Stimulated activated naive B cell treated with anti-CD40 and anti-IgM and Interleukin-4, amounts not matched to agents 10 μg/mL and 1 μg/mL and 100 μg/mL, for 72 hours (primary cell): ENCODE results near the gene CAPZB.

ENCODE experiments used
- ATAC-seq, 2 donors: fragments of 150-1000 bp; cut with Tn5 transposase; replicated peaks; 2 replicates each; pipeline ENCODE4 v1.10.0; 2021; ENCODE audit warnings: moderate library complexity in 1 of 2
- DNase-seq: peaks from one replicate; pipeline ENCODE4 v3.0.0; 2021
- H3K27ac Mint-ChIP-seq: one replicate; pipeline ENCODE4 v1.8.0; 2022; ENCODE audit warnings: mild to moderate bottlenecking, mixed read lengths
- H3K27me3 Mint-ChIP-seq, 2 donors: one replicate each; pipeline ENCODE4 v1.8.0; 2022; ENCODE audit warnings: mixed read lengths in 2 of 2
- H3K36me3 Mint-ChIP-seq, 2 donors: one replicate each; pipeline ENCODE4 v1.8.0; 2022; ENCODE audit warnings: mixed read lengths in 2 of 2, mild to moderate bottlenecking in 1 of 2
- H3K4me1 Mint-ChIP-seq, 2 donors: one replicate each; pipeline ENCODE4 v1.8.0; 2022; ENCODE audit warnings: mixed read lengths in 2 of 2, mild to moderate bottlenecking in 1 of 2
- H3K4me3 Mint-ChIP-seq, 2 donors: one replicate each; pipeline ENCODE4 v1.8.0; 2022; ENCODE audit warnings: mild to moderate bottlenecking in 2 of 2, mixed read lengths in 2 of 2, moderate library complexity in 1 of 2
- H3K9me3 Mint-ChIP-seq, 2 donors: one replicate each; pipeline ENCODE4 v1.8.0; 2022; ENCODE audit warnings: mixed read lengths in 2 of 2, mild to moderate bottlenecking in 1 of 2

CAPZB gene

DNA sequence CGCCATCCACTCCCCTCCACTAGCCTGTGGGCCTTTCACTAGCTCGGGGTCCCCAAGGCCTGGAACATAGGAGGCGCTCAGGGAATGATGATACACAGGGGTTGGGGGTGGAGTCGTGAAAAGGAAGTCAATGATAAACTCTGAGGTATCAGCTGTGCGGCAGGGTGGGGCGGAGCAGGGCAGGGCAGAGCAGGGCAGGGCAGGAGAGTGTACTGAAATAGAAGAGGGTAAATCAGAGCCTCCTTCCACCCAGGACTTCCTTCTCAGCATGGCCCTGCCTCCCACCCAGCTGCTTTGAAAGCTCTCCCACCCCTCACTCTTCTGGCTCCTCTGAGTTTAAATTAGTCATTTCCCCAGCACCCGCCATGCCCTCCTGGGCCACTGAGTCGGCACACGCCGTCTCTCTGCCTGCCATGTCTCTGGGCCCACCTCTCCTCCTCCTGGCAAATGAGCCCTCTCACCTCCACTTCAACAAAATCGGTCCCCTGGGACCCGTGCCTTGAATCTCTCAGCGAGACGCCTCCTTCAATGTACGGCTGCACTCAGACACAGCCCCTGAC, 16.9 kb downstream of the CAPZB start:
- peaks cover 18 to 43% of the 10 kb centered on the region in 2 donors for H3K36me3 Mint-ChIP-seq
- H3K4me3 Mint-ChIP-seq: peak overlapping the region; percentile 66 to 69
- H3K27me3 Mint-ChIP-seq: no peaks in the 10 kb centered on the region
- peak; percentile 59 to 63 for ATAC-seq
- H3K4me1 Mint-ChIP-seq: peaks cover 65 to 89% of the 10 kb centered on the region in 2 donors
- DNase-seq: peak; percentile 20
- peak overlapping the region; percentile 91 for H3K27ac Mint-ChIP-seq
- peaks cover 1 to 3% of the 10 kb centered on the region in 2 donors for H3K9me3 Mint-ChIP-seq

DNA sequence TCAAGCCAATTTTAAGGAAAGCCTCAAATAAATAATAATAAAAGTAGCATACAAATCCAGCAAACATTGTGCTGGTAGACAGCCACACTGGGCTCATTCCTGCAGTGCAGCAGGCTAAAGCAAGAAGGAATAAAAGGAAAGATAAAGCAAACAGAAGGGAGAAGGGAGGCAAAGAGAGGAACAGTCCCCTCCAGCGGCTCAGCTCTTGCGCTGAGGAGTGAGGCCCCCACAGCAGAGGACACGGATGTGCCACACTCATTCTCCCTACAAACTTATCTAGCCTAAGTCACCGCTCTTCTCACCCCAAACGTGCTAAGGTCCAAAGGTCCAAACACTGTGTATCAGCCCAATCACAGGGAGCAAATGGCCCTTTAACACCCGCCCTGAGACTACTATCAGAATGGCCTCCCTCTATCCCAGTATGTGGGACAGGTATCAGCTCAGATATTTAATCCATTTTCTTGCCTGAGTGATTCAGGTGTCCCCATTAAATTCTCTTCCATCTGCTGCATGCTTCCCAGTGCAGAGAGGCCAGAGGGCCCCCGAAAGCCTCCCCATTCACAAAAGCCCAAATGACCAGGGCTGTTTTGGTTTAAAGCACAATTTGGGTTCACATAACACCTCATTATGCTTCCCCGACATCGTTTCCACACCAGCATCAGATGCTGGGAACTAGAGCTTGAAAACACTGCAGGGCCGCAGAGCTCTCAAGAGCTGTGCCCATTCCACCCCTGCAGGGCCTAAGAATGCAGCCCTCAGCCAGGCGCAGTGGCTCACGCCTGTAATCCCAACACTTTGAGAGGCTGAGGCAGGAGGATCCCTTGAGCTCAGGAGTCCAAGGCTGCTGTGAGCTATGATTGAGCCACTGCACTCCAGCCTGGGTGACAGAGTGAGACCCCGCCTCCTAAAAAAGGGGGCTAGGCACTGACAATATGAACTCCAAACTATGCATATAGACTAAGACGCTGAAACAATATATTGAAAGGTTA, 17.8 kb downstream of the CAPZB start:
- Mint-ChIP-seq H3K36me3 (peaks cover 18 to 48% of the 10 kb centered on the region in 2 donors), H3K4me3 (no peak overlapping the region), H3K4me1 (peaks cover 73 to 99% of the 10 kb centered on the region in 2 donors), H3K9me3 (peaks cover 1 to 3% of the 10 kb centered on the region in 2 donors), H3K27me3 (no peaks in the 10 kb centered on the region), H3K27ac (peak overlapping the region; percentile 91)
- DNase-seq (no peak), ATAC-seq (no peak)

DNA sequence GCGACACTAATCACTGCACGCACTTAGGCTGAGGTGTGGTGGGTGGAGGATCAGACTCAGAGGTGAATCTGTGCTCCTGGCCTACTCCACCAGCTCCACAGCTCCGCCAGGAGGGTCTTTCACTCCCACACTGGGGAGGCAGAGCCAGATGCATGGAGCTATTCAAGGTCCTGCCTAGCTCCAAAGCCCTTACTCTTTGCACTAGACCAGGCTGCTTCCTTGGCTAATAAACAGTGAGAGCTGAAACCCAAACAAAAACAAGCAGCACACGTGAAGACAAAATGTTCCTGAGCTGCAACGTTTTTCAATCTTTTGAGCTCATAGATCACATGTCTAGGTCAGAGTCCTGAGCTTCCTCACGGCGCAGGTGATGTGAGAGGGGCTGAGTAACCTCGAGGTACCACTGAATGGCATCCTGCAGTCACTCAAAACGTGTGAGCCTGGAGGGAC, 19.2 kb downstream of the CAPZB start:
- H3K4me3 Mint-ChIP-seq: no peak overlapping the region
- no peaks in the 10 kb centered on the region for H3K27me3 Mint-ChIP-seq
- no peak for ATAC-seq

DNA sequence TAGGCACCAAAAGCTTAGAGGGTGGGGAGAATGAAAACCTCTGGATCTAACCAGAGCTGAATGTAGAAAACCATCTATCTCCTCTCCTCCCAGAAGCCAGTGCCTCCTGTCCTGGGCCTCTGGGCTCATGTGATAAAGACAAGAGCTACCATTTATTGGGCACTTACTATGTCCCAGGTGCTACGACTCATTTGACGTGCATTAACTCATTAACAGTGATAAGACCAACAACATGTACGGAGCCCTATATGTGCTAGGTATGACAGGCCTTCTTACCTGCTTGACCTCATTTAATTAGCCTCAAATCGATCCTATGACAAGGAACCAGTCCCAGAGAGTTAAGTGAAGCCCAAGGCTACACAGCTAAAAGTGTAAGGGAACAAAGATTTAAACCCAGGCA, 19.7 kb downstream of the CAPZB start:
- H3K9me3 Mint-ChIP-seq: peaks cover 1 to 3% of the 10 kb centered on the region in 2 donors
- H3K27me3 Mint-ChIP-seq: no peaks in the 10 kb centered on the region
- peaks cover 61 to 92% of the 10 kb centered on the region in 2 donors for H3K4me1 Mint-ChIP-seq
- H3K36me3 Mint-ChIP-seq: peaks cover 17 to 41% of the 10 kb centered on the region in 2 donors
- no peak overlapping the region for H3K4me3 Mint-ChIP-seq
- DNase-seq: no peak
- H3K27ac Mint-ChIP-seq: no peak overlapping the region
- no peak for ATAC-seq

More for the DNA sequence above, 19.2 kb downstream of the CAPZB start:
- no peak for DNase-seq
- Mint-ChIP-seq H3K36me3 (peaks cover 17 to 41% of the 10 kb centered on the region in 2 donors), H3K27ac (peak overlapping the region; percentile 56), H3K4me1 (peaks cover 64 to 94% of the 10 kb centered on the region in 2 donors), H3K9me3 (peaks cover 1 to 3% of the 10 kb centered on the region in 2 donors)

DNA sequence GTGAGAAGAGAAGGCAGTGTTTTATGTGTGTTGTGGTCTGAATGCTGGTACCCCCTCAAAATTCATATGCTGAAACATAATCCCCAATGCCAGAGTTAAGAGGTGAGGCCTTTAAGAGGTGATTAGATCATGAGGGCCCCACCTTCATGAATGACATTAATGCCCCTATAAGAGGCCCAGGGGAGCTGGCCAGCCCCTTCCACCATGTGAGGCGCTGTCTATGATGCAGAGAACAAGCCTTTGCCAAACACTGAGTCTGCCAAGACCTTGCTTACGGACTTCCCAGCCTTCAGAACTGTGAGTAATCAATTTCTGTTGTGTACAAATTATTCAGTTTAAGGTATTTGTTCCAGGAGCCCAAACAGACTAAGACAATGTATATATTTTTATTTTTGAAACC, 20.2 kb downstream of the CAPZB start:
- no peak overlapping the region for H3K4me3 Mint-ChIP-seq
- no peaks in the 10 kb centered on the region for H3K27me3 Mint-ChIP-seq
- peaks cover 17 to 37% of the 10 kb centered on the region in 2 donors for H3K36me3 Mint-ChIP-seq
- peaks cover 1 to 3% of the 10 kb centered on the region in 2 donors for H3K9me3 Mint-ChIP-seq
- peak overlapping the region; percentile 93 for H3K27ac Mint-ChIP-seq
- H3K4me1 Mint-ChIP-seq: peaks cover 57 to 89% of the 10 kb centered on the region in 2 donors
- DNase-seq (no peak), ATAC-seq (no peak)

DNA sequence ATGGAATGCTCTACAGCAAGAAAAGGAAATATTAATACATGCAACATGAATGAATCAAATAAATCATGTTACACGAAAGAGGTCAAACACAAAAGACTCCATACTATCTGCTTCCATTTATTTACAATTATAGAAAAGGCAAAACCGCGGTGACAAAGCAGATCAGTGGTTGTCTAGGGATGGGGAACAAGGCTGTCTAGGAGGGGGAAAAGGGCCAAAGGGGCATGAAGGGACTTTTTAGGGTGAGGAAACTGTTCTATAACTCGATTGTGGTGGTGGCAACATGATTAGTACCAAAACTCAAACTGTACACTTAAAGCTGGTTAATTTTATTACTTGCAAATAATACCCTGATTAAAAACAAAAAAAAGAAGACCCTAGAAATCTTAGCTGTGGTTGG, 20.6 kb downstream of the CAPZB start:
- Mint-ChIP-seq H3K4me3 (no peak overlapping the region), H3K9me3 (peaks cover 1 to 3% of the 10 kb centered on the region in 2 donors), H3K4me1 (peaks cover 57 to 89% of the 10 kb centered on the region in 2 donors), H3K27me3 (no peaks in the 10 kb centered on the region), H3K36me3 (peaks cover 14 to 36% of the 10 kb centered on the region in 2 donors), H3K27ac (peak overlapping the region; percentile 93)
- no peak for ATAC-seq
- no peak for DNase-seq

DNA sequence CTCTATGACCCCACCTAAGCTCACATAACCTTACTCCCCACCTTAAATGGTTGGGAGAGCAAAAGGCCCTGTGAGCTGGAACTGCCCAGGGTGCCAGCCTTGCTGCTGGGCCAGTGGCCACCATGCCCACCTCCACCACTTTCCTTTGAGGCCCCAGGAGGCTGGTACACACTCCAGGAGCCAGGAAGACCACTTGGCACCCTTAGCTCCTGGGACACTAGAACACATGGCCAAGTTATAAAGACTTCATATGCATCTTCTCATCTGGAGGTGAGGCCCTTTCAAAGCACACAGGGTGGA, 21.9 kb downstream of the CAPZB start:
- DNase-seq (no peak), ATAC-seq (no peak)
- peaks cover 1 to 3% of the 10 kb centered on the region in 2 donors for H3K9me3 Mint-ChIP-seq
- peak overlapping the region in 1 of 2 donors; percentile 61 for H3K4me3 Mint-ChIP-seq
- H3K27ac Mint-ChIP-seq: peak overlapping the region; percentile 86
- H3K27me3 Mint-ChIP-seq: no peaks in the 10 kb centered on the region
- H3K4me1 Mint-ChIP-seq: peaks cover 56 to 89% of the 10 kb centered on the region in 2 donors
- peaks cover 19 to 39% of the 10 kb centered on the region in 2 donors for H3K36me3 Mint-ChIP-seq

DNA sequence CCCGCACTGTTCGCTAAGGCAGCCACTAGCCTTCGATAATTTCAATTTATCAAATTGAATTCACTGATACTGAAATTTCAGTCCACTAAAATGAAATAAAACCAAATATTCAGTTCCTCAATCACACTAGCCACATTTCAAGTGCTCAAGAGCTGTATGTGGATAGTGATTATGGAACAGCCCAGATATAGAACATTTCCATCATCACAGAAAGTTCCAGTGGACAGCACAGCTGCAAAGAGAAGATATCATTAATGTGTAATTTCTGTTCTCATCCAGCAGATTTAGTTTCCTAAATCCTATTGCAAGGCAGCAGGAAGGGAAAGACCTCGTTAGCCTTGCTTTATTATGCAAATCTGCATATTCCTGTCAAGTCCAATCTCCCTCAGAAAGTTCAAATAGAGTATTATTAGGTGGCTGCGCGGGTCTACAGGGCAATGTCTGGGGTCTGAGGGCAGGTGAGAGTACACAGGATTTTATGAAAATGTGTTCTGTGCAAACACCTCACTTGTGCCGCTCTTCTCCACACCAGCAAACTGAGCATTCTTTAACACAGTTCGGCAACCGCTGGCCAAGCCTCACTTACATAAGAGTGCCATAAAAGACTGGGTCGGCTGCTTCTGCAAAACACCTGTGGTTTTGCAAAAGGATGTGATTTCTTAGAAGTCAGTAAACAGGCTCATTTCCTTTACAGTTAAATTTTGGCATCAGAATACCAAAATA, 22.4 kb downstream of the CAPZB start:
- Mint-ChIP-seq H3K27me3 (no peaks in the 10 kb centered on the region), H3K27ac (peak overlapping the region; percentile 86), H3K9me3 (peaks cover 1 to 3% of the 10 kb centered on the region in 2 donors), H3K36me3 (peaks cover 20 to 37% of the 10 kb centered on the region in 2 donors), H3K4me3 (peak overlapping the region; percentile 55 to 61), H3K4me1 (peaks cover 52 to 86% of the 10 kb centered on the region in 2 donors)
- DNase-seq (peak; percentile 26), ATAC-seq (peak; percentile 88 to 90)

DNA sequence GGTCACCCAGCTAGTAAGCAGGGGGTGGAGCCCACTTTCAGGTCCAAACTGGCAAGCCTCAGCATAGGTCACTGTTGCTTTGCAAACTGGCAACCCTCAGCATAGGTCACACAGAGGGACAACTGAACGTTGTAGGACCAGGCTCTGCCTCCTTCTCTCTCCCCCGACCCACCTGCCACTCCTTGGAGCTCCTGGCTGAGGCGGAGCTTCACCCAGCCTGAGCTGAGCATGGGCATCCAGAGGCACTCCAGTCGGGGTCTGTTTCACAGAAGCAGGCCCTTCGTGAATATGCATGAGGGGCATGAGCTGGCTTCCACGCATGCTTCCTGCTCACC, 24.2 kb downstream of the CAPZB start:
- Mint-ChIP-seq H3K27ac (no peak overlapping the region), H3K27me3 (no peaks in the 10 kb centered on the region)
- ATAC-seq: no peak

DNA sequence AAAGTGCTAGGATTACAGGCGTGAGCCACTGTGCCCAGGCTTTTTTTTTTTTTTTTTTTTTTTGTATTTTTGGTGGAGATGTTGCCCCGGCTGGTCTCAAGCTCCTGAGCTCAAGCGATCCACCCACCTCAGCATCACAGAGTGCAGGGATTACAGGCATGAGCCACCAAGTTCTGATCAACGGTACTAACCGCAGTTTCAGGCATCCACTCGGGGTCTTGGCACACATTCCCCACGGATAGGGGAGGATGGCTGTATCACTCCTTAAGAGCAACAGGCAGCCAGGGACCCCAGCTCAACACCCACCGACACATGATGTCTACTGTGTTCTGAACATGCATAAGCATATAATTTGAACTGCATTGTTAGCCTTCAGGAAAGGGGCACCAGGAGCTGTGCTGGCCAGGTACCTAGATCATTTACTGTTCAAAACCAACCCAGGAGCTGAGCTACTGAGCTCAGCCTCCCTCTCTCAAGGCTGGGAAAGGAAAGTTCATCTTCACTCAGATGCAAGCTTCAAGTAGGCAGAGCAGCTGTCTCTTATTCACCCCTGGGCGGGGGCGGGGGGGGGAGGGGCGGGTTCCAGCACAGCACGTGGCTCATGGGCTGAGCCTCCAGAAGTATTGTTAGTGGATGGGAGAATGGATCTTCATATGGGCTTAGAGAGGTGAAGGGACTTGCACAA, 24.7 kb downstream of the CAPZB start:
- peaks cover 51 to 87% of the 10 kb centered on the region in 2 donors for H3K4me1 Mint-ChIP-seq
- ATAC-seq (no peak), DNase-seq (no peak)
- peaks cover 25 to 52% of the 10 kb centered on the region in 2 donors for H3K36me3 Mint-ChIP-seq
- H3K4me3 Mint-ChIP-seq: no peak overlapping the region
- peaks cover 1 to 3% of the 10 kb centered on the region in 2 donors for H3K9me3 Mint-ChIP-seq
- no peaks in the 10 kb centered on the region for H3K27me3 Mint-ChIP-seq
- H3K27ac Mint-ChIP-seq: peak overlapping the region; percentile 5

More for the DNA sequence above, 24.2 kb downstream of the CAPZB start:
- DNase-seq: no peak
- H3K4me3 Mint-ChIP-seq: no peak overlapping the region
- H3K9me3 Mint-ChIP-seq: peaks cover 1 to 3% of the 10 kb centered on the region in 2 donors
- peaks cover 22 to 48% of the 10 kb centered on the region in 2 donors for H3K36me3 Mint-ChIP-seq
- peaks cover 51 to 87% of the 10 kb centered on the region in 2 donors for H3K4me1 Mint-ChIP-seq

DNA sequence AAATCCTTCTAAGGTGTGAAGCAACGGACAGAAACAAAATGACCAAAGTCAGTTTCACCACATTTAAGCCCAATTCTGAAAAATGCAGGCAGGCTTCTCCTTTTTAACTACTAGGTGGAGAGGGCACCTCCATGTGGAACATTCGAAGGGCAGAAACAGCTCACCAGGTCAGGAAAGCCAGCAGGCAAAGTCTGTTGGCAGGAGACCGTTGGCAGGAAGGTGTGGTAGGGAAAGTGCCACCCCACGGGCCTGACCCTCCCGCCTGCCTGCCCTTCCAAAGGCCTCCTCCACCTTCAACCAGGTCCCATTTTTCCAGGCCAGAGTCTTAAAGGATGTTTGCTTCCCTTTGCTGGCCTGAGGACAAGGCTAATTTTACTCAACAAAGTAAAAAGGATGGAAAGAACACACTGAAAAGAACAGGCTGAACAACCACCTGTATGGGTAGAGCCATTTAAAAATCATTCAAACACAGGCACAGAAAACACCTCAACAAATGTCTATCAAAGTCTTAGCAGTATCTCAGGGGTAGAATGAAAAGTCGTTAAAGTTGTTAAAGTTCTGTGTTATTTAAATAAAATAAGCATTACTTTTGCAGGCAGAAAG, 26.4 kb downstream of the CAPZB start:
- no peak for DNase-seq
- no peak for ATAC-seq
- no peaks in the 10 kb centered on the region for H3K27me3 Mint-ChIP-seq
- H3K9me3 Mint-ChIP-seq: peaks cover under 1 to 1% of the 10 kb centered on the region in 2 donors
- H3K4me1 Mint-ChIP-seq: peaks cover 56 to 87% of the 10 kb centered on the region in 2 donors
- H3K27ac Mint-ChIP-seq: peak overlapping the region; percentile 70
- peak overlapping the region in 1 of 2 donors; percentile 26 for H3K4me3 Mint-ChIP-seq
- peaks cover 21 to 44% of the 10 kb centered on the region in 2 donors for H3K36me3 Mint-ChIP-seq

DNA sequence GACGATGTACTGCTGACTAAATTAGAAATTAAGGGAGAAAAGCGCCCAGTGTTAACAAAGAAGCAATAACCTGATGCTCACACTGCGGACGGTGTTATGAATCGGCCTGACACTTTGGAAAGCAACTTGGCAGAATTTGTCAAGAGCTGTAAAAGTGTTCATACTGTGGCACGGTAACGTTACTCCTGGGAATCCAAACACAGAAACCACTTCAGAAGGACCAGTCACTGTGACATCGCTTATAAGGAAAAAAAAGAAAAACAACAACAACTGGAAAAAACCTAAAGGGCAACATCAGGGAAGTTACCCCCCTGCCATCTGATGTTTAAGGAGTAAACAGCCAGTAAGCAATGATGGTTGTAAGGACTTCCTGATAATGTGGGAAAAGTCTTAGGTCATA, 27.7 kb downstream of the CAPZB start:
- no peak for ATAC-seq
- Mint-ChIP-seq H3K4me1 (peaks cover 51 to 86% of the 10 kb centered on the region in 2 donors), H3K4me3 (no peak overlapping the region), H3K27ac (no peak overlapping the region), H3K27me3 (no peaks in the 10 kb centered on the region), H3K9me3 (no peaks in the 10 kb centered on the region), H3K36me3 (peaks cover 23 to 40% of the 10 kb centered on the region in 2 donors)
- no peak for DNase-seq

DNA sequence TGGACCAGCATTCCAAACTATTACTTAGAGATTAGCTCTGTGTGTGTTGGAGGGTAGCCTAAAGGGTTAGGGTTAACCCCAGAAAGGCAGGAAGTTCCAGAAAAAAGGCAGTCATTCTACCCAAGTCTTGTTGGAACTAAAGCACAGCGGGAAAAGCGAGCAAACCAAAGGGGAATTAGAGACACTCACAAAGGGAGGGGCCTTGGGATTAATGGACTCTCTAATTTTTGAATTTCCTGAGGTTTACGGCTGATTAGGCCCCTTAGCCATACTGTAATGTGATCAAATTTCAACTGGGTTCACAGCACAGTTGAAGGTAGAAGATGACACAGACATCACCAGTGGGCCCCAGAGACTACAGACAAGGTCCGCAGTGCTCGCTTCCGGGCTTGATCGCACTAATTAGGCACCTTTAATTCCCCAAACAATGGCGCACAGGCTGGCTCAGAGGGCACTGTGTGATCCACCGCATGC, 28.3 kb downstream of the CAPZB start:
- Mint-ChIP-seq H3K27ac (no peak overlapping the region), H3K4me3 (no peak overlapping the region)
- DNase-seq: no peak

More for the DNA sequence above, 28.3 kb downstream of the CAPZB start:
- Mint-ChIP-seq H3K27me3 (no peaks in the 10 kb centered on the region), H3K36me3 (peaks cover 23 to 40% of the 10 kb centered on the region in 2 donors), H3K4me1 (peaks cover 57 to 90% of the 10 kb centered on the region in 2 donors), H3K9me3 (no peaks in the 10 kb centered on the region)
- no peak for ATAC-seq
